ENCODE measurements around the gene ST6GALNAC6. TPM values are rescaled to one million over a fixed set of nuclear protein-coding genes. Genes with fewer than 3 reads are reported as not detected.

The ST6GALNAC6 gene
- polyA plus RNA-seq, 2 of the 4 experiments (the other 2 are of a cell fraction): 8.2 to 25.2 TPM

- no peak for DNase-seq (ENCODE audit: low read depth in 1 of 2, low spot score in 1 of 2)
- WGBS (ENCODE audit: missing lambda C conversion rate): 78% methylated on average over 8 of the region's 8 CpGs
- Histone ChIP-seq H3K4me2 (no peak overlapping the region), H3K4me3 (no peak overlapping the region), H3K27ac (no peak overlapping the region), H3K9me3 (no peaks in the 10 kb centered on the region), H3K4me1 (no peaks in the 10 kb centered on the region; the same call in 2 of the 3 replicates)
- ChIA-PET POLR2A (no interaction called here), CTCF (interaction anchor here (0.9 to 6.1 kb wide), 3 partner anchors 10 to 122 kb away, joined by 3 to 59 read pairs (median 10); partner anchors contain the start of gene TOR2A)
- no peak for FAIRE-seq
- TF ChIP-seq ZC3H11A (IDR thresholded peaks at IDR 0.05): no peak
- no peak for TF ChIP-seq HDAC2 (IDR thresholded peaks at IDR 0.05)
- no peak for TF ChIP-seq MYC (IDR thresholded peaks at IDR 0.05; ENCODE audit: borderline replicate concordance, low read length)
- TF ChIP-seq MAZ (IDR thresholded peaks at IDR 0.05; ENCODE audit: borderline replicate concordance, low read depth, low read length): no peak
- TF ChIP-seq MAFK (IDR thresholded peaks at IDR 0.05; ENCODE audit: partially characterized antibody): no peak
- no peak for TF ChIP-seq HOXA7 (CRISPR knock-in tag; IDR thresholded peaks at IDR 0.05)
- TF ChIP-seq CBX2 (IDR thresholded peaks at IDR 0.05; ENCODE audit: borderline replicate concordance, low read depth): no peak
- TF ChIP-seq RFX5 (IDR thresholded peaks at IDR 0.05): no peak
- TF ChIP-seq EP300 (IDR thresholded peaks at IDR 0.05): no peak
- TF ChIP-seq MAX (IDR thresholded peaks at IDR 0.05): no peak
- no peak for TF ChIP-seq TP53 (CRISPR knock-in tag; IDR thresholded peaks at IDR 0.05)
- TF ChIP-seq SREBF2 (IDR thresholded peaks at IDR 0.05): no peak
- TF ChIP-seq ELK1 (IDR thresholded peaks at IDR 0.05; ENCODE audit: low read depth, low read length): no peak
- TF ChIP-seq ESRRA (IDR thresholded peaks at IDR 0.05; ENCODE audit: borderline replicate concordance, low read length): no peak
- TF ChIP-seq POLR2AphosphoS2 (conservative IDR thresholded peaks at IDR 0.05; ENCODE audit: low read length): no peak
- TF ChIP-seq KDM1A (IDR thresholded peaks at IDR 0.05; ENCODE audit: low read depth): no peak
- TF ChIP-seq CEBPB (IDR thresholded peaks at IDR 0.05): no peak
- TF ChIP-seq REST (IDR thresholded peaks at IDR 0.05): no peak
- 0 out of 6 replicates have a peak, but pooled peaks of 1 of the 2 experiments have one; percentile 22 for ATAC-seq
Observed at GRCh38 chr9:127856729-127857116, 42.7 kb downstream of the ST6GALNAC6 start.

GRCh38 chr9:127856094-127856728 is 43.2 kb downstream of the ST6GALNAC6 start:
- H3K4me1 ChIP-seq: no peaks in the 10 kb centered on the region; the same call in 2 of the 3 replicates
- no peak for TF ChIP-seq EHMT2 (IDR thresholded peaks at IDR 0.05; ENCODE audit: low read depth)
- H3K4me3 ChIP-seq: no peak overlapping the region
- DNase-seq (ENCODE audit: low read depth in 1 of 2, low spot score in 1 of 2) (no peak), FAIRE-seq (no peak), ATAC-seq (no peak)
- POLR2A ChIA-PET: no interaction called here
- H3K4me2 ChIP-seq: no peak overlapping the region
- CTCF ChIA-PET: interaction anchor here (0.7 to 6.1 kb wide), 7 partner anchors 9 to 266 kb away, joined by 3 to 59 read pairs (median 3); partner anchors contain the start of gene TOR2A
- H3K9me3 ChIP-seq: no peaks in the 10 kb centered on the region
- 56% methylated on average over 11 of the region's 11 CpGs for WGBS (ENCODE audit: missing lambda C conversion rate)
- H3K27ac ChIP-seq: no peak overlapping the region
